A549 (cell line): Measurements from ENCODE around the gene MAGI1.

Experiments used
- CEBPB ChIP-seq, 2 experiments: fragments of >200 bp in 1 of 2; sonication (Bioruptor Twin) in 1 of 2; formaldehyde crosslinking in 1 of 2; IDR thresholded peaks; 2 replicates each; pipeline ENCODE4 v1.6.1; 2012 to 2016
- EP300 ChIP-seq, 2 experiments: fragments of >200 bp; sonication (Bioruptor Twin); formaldehyde crosslinking; IDR thresholded peaks; 2 replicates in 1 of 2; 3 replicates in 1 of 2; pipeline ENCODE4 v1.6.1; 2016 to 2017
- MAFK ChIP-seq: fragments of 450-650 bp; IDR thresholded peaks from 2 replicates; pipeline ENCODE4 v1.6.1; 2014; ENCODE audit not compliant: partially characterized antibody
- TF ChIP-seq, protein P1 (sequence below): IDR thresholded peaks from 2 replicates; pipeline ENCODE4 v1.6.1; 2012; ENCODE audit warnings: low read depth, borderline replicate concordance
- TF ChIP-seq, protein P2 (sequence below): fragments of >200 bp; sonication (Bioruptor Twin); formaldehyde crosslinking; IDR thresholded peaks from 3 replicates; pipeline ENCODE4 v1.5.1; 2016

DNA sequence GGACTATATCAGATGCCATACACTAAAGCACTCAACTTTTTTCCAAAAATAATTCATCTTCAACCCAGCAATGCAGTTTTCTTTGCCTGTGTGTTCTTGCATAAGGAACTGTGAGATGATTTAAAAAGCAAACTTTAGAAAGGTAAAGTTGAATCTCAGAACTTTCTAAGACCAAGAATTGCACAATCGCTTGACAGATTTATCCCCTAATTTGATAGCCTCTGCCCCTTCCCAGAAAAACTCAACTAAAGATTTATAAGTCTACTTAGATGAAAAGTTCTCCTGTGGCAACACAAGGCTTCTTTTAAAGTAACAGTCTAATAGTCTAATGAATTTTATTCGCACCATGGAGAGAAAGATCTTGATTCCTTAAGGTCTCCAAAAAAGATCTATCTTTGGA is 259.3 kb downstream of the MAGI1 start:
- TF ChIP-seq EP300 (IDR thresholded peaks at IDR 0.05) (no peak), MAFK (no peak), CEBPB (IDR thresholded peaks at IDR 0.05) (no peak)
- TF ChIP-seq, protein P1, sequence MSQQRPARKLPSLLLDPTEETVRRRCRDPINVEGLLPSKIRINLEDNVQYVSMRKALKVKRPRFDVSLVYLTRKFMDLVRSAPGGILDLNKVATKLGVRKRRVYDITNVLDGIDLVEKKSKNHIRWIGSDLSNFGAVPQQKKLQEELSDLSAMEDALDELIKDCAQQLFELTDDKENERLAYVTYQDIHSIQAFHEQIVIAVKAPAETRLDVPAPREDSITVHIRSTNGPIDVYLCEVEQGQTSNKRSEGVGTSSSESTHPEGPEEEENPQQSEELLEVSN: no peak
- TF ChIP-seq, protein P2, sequence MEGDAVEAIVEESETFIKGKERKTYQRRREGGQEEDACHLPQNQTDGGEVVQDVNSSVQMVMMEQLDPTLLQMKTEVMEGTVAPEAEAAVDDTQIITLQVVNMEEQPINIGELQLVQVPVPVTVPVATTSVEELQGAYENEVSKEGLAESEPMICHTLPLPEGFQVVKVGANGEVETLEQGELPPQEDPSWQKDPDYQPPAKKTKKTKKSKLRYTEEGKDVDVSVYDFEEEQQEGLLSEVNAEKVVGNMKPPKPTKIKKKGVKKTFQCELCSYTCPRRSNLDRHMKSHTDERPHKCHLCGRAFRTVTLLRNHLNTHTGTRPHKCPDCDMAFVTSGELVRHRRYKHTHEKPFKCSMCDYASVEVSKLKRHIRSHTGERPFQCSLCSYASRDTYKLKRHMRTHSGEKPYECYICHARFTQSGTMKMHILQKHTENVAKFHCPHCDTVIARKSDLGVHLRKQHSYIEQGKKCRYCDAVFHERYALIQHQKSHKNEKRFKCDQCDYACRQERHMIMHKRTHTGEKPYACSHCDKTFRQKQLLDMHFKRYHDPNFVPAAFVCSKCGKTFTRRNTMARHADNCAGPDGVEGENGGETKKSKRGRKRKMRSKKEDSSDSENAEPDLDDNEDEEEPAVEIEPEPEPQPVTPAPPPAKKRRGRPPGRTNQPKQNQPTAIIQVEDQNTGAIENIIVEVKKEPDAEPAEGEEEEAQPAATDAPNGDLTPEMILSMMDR: no peak
